PFSK-1 (cell line): Measurements from ENCODE around the gene HDGFL2.

Experiments used
- FOXP2 ChIP-seq: optimal IDR thresholded peaks from 2 replicates; pipeline ENCODE3; 2011; ENCODE audit warnings: borderline replicate concordance, control low read depth, inconsistent platforms; ENCODE audit not compliant: insufficient read depth; ENCODE audit errors: extremely low read length, extremely low read depth
- TAF1 ChIP-seq: IDR thresholded peaks from 2 replicates; pipeline ENCODE4 v1.6.1; 2012; ENCODE audit warnings: low read length, control low read depth, borderline replicate concordance; ENCODE audit not compliant: insufficient read depth

GRCh38 chr19:4455719-4456475, 16.2 kb upstream of the HDGFL2 start:
- no peak for TF ChIP-seq TAF1
- no peak for TF ChIP-seq FOXP2
